Lung (tissue), 12 donors: ENCODE measurements around the gene CRIP2. TPM values are rescaled to one million over a fixed set of nuclear protein-coding genes. Genes with fewer than 3 reads are reported as not detected.

ENCODE experiments used
- ATAC-seq: fragments of 200-7000 bp; cut with Tn5 transposase; one replicate; pipeline ENCODE4 v1.9.1; 2020; ENCODE audit warnings: moderate number of reproducible peaks; ENCODE audit not compliant: insufficient read depth, low FRiP score
- DNase-seq, 3 donors: peaks; one replicate each; pipeline ENCODE4 v3.0.0-alpha.2; 2013 to 2017
- H3K27ac ChIP-seq, 2 donors: one replicate each; pipeline ENCODE4 v1.5.1; 2013; ENCODE audit warnings: mild to moderate bottlenecking in 2 of 2, moderate library complexity in 2 of 2, control low read depth in 1 of 2, inconsistent platforms in 1 of 2, low read depth in 1 of 2, low read length in 1 of 2
- H3K27me3 ChIP-seq, 3 donors: one replicate each; pipeline ENCODE4 v1.5.1; 2013; ENCODE audit warnings: low read length in 2 of 3; ENCODE audit not compliant: control insufficient read depth in 3 of 3, insufficient read depth in 3 of 3
- H3K36me3 ChIP-seq, 4 donors: one replicate each; pipeline ENCODE4 v1.5.1; 2013; ENCODE audit warnings: low read length in 4 of 4, mild to moderate bottlenecking in 1 of 4, moderate library complexity in 1 of 4; ENCODE audit not compliant: control insufficient read depth in 4 of 4, insufficient read depth in 4 of 4
- H3K4me1 ChIP-seq, 5 donors: one replicate each; pipeline ENCODE4 v1.5.1; 2013; ENCODE audit warnings: low read length in 5 of 5, mild to moderate bottlenecking in 2 of 5, moderate library complexity in 1 of 5; ENCODE audit not compliant: control insufficient read depth in 5 of 5, insufficient read depth in 5 of 5
- H3K4me3 ChIP-seq: one replicate; pipeline ENCODE4 v1.5.1; 2013; ENCODE audit warnings: mild to moderate bottlenecking, control low read depth, moderate library complexity
- H3K9ac ChIP-seq, 2 donors: one replicate each; pipeline ENCODE4 v1.5.1; 2013; ENCODE audit warnings: low read length in 2 of 2, control low read depth in 1 of 2; ENCODE audit not compliant: insufficient read depth in 1 of 2
- H3K9me3 ChIP-seq, 4 donors: one replicate each; pipeline ENCODE4 v1.5.1; 2013; ENCODE audit warnings: low read length in 3 of 4, mild to moderate bottlenecking in 1 of 4, moderate library complexity in 1 of 4; ENCODE audit not compliant: control insufficient read depth in 4 of 4, insufficient read depth in 3 of 4
- WGBS, 2 donors: extraction: QIAGEN DNeasy Blood & Tissue Kit; methylation state at CpG; one replicate each; pipeline ENCODE4 v1.1.7; 2013; 5-methylcytosine and 5-hydroxymethylcytosine counted together
- polyA plus RNA-seq, 2 donors: library from polyadenylated mRNA; stranded (reverse); fragments of 200-250 nt; gene quantifications; one replicate each; pipeline ENCODE4 v1.2.1, GENCODE V29; 2013
- total RNA-seq, 2 donors: library from RNA; depleted of rRNA in 1 of 2; stranded (reverse); fragments of >200 nt in 1 of 2; gene quantifications; one replicate each; pipeline ENCODE4 v1.2.1, GENCODE V29; 2014 to 2021
- TF ChIP-seq, protein P1 (sequence below): IDR thresholded peaks from 2 replicates; pipeline ENCODE4 v1.5.1; 2012; ENCODE audit warnings: mild to moderate bottlenecking; ENCODE audit errors: control extremely low read depth, extremely low read depth
- donor health status: control.
- donor health status: control.
- donor health status: Bipolar disorder and iron deficiency.
- donor health status: healthy.
- donor health status: DM: yes; HTN: yes; CAD: no.

The CRIP2 gene
- total and polyA plus RNA-seq, 4 donors = 135 to 267 (median 205) TPM

DNA sequence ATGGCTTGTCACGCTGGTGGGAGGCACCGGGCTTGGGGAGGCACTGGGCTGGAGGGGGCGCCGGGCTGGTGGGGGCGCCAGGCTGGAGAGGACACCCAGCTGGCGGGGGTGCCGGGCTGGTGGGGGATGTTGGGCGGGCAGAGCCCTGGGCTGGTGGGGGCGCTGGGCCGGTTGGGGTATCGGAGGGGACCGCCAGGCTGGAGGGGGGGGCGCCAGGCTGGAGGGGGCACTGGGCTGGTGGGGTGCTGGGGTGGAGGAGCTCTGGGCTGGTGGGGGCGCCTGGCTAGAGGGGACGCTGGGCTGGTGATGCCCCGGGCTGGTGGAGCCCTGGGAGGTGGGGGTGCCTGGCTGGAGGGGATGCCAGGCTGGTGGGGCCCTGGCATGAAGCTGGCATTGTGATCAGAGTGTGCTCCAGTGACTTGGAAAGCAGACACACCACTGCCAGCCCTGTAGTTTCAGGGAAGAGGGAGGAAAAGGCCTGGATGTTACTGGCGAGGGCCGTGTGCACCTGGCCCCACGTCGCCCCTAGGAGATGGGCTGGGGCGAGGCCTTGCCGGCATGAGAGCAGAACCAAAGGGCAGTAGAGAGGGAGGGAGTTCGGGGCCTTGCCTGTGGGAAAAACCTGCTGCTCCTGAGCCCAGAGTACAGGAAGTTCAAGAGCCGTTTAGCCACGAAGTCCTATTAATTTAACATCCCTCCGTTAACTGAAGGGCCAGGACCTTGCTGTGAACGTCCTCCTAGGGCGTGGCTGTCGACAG, 29.5 kb downstream of the CRIP2 start:
- 79 to 80% methylated on average over 26 to 29 of the region's 29 CpGs for WGBS, 2 donors
- no peak overlapping the region for H3K4me3 ChIP-seq
- TF ChIP-seq, protein P1, sequence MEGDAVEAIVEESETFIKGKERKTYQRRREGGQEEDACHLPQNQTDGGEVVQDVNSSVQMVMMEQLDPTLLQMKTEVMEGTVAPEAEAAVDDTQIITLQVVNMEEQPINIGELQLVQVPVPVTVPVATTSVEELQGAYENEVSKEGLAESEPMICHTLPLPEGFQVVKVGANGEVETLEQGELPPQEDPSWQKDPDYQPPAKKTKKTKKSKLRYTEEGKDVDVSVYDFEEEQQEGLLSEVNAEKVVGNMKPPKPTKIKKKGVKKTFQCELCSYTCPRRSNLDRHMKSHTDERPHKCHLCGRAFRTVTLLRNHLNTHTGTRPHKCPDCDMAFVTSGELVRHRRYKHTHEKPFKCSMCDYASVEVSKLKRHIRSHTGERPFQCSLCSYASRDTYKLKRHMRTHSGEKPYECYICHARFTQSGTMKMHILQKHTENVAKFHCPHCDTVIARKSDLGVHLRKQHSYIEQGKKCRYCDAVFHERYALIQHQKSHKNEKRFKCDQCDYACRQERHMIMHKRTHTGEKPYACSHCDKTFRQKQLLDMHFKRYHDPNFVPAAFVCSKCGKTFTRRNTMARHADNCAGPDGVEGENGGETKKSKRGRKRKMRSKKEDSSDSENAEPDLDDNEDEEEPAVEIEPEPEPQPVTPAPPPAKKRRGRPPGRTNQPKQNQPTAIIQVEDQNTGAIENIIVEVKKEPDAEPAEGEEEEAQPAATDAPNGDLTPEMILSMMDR = no peak
- H3K27ac ChIP-seq = no peak overlapping the region
- H3K27me3 ChIP-seq = no peaks in the 10 kb centered on the region
- no peak for ATAC-seq
- no peaks in the 10 kb centered on the region for H3K36me3 ChIP-seq
- H3K9me3 ChIP-seq = peaks cover 0 to 2% (median 0%) of the 10 kb centered on the region in 4 donors
- H3K9ac ChIP-seq = no peak overlapping the region
- no peaks in the 10 kb centered on the region for H3K4me1 ChIP-seq
- DNase-seq = no peak

- no peak overlapping the region for H3K9ac ChIP-seq
- no peak for DNase-seq
- WGBS, 2 donors = 91 to 93% methylated on average over 16 of the region's 16 CpGs
- no peak for ATAC-seq
- no peak overlapping the region for H3K4me3 ChIP-seq
- peaks cover 0 to 2% (median 0%) of the 10 kb centered on the region in 4 donors for H3K9me3 ChIP-seq
- H3K36me3 ChIP-seq = no peaks in the 10 kb centered on the region
- no peak overlapping the region for H3K27ac ChIP-seq
- H3K27me3 ChIP-seq = no peaks in the 10 kb centered on the region
- TF ChIP-seq, protein P1 = no peak
- H3K4me1 ChIP-seq = no peaks in the 10 kb centered on the region
Observed at GRCh38 chr14:105505101-105505500, 30.5 kb downstream of the CRIP2 start.

- Histone ChIP-seq H3K9ac (no peak overlapping the region), H3K4me3 (no peak overlapping the region), H3K27ac (no peak overlapping the region), H3K36me3 (no peaks in the 10 kb centered on the region), H3K27me3 (peaks cover 0 to 4% (median 0%) of the 10 kb centered on the region in 3 donors), H3K4me1 (no peaks in the 10 kb centered on the region), H3K9me3 (peaks cover 0 to 2% (median 0%) of the 10 kb centered on the region in 4 donors)
- ATAC-seq (no peak), DNase-seq (no peak)
- TF ChIP-seq, protein P1 = no peak
- WGBS, 2 donors = 58 to 60% methylated on average over 17 of the region's 17 CpGs
Observed at GRCh38 chr14:105507247-105507646, 32.6 kb downstream of the CRIP2 start.

DNA sequence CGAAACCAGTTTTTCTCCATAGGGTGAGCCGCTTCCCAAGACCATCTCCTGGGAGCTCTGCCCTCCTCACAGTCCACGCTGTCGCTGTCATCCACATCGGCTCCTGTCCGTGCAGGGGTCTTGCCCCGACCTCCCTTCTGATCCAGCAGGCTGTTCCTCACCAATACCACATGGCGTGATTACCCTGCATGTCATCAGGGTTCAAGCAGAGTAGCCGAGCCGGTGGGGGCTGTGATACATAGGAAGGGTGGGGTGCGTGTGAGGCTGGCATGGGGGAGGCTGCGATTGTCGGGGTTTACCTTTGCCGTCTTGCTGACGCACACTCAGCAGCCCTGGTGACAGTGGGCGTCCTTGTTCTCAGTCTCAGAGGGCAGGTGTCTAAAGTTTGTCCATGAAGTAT, 33.4 kb downstream of the CRIP2 start:
- TF ChIP-seq, protein P1 = no peak
- Histone ChIP-seq H3K4me3 (no peak overlapping the region), H3K4me1 (no peaks in the 10 kb centered on the region), H3K27me3 (peaks cover 0 to 6% (median 0%) of the 10 kb centered on the region in 3 donors), H3K36me3 (no peaks in the 10 kb centered on the region), H3K9me3 (peaks cover 0 to 2% (median 0%) of the 10 kb centered on the region in 4 donors), H3K27ac (no peak overlapping the region), H3K9ac (no peak overlapping the region)
- 71 to 81% methylated on average over 16 of the region's 16 CpGs for WGBS, 2 donors
- ATAC-seq (no peak), DNase-seq (no peak)
